Measurements from ENCODE around the gene LMX1A.

LMX1A gene

GRCh38 chr1:165288350-165289120 is 68.0 kb downstream of the LMX1A start:
- H3K4me3 ChIP-seq (ENCODE audit: low read depth, low read length), result no peak overlapping the region

GRCh38 chr1:165287781-165288180 is 68.7 kb downstream of the LMX1A start:
- TF ChIP-seq POLR2A (IDR thresholded peaks at IDR 0.05; ENCODE audit: extremely low read depth, insufficient read length) (no peak), MAX (IDR thresholded peaks at IDR 0.05; ENCODE audit: low read depth, low read length) (no peak)
- no peak overlapping the region for H3K4me3 ChIP-seq (ENCODE audit: low read depth, low read length)
- DNase-seq (ENCODE audit: low read depth), result no peak

More at GRCh38 chr1:165288350-165289120, 68.0 kb downstream of the LMX1A start:
- no peak for TF ChIP-seq CTCF (IDR thresholded peaks at IDR 0.05; ENCODE audit: low read depth, low read length)
- no peak for TF ChIP-seq MAX (IDR thresholded peaks at IDR 0.05; ENCODE audit: low read depth, low read length)
- no peak for TF ChIP-seq MYC (IDR thresholded peaks at IDR 0.05; ENCODE audit: low read depth, low read length)
- TF ChIP-seq POLR2A (IDR thresholded peaks at IDR 0.05; ENCODE audit: extremely low read depth, insufficient read length), result no peak
- peak; percentile 29 for DNase-seq (ENCODE audit: low read depth)

GRCh38 chr1:165287329-165287728 is 69.2 kb downstream of the LMX1A start:
- no peak for TF ChIP-seq CTCF (IDR thresholded peaks at IDR 0.05; ENCODE audit: low read depth, low read length)
- TF ChIP-seq POLR2A (IDR thresholded peaks at IDR 0.05; ENCODE audit: extremely low read depth, insufficient read length), result no peak
- TF ChIP-seq MAX (IDR thresholded peaks at IDR 0.05; ENCODE audit: low read depth, low read length), result no peak
- no peak for TF ChIP-seq MYC (IDR thresholded peaks at IDR 0.05; ENCODE audit: low read depth, low read length)
- no peak for DNase-seq (ENCODE audit: low read depth)
- H3K4me3 ChIP-seq (ENCODE audit: low read depth, low read length), result no peak overlapping the region

GRCh38 chr1:165284454-165284853 is 72.1 kb downstream of the LMX1A start:
- H3K4me3 ChIP-seq (ENCODE audit: low read depth, low read length), result no peak overlapping the region
- TF ChIP-seq POLR2A (IDR thresholded peaks at IDR 0.05; ENCODE audit: extremely low read depth, insufficient read length) (no peak), CTCF (IDR thresholded peaks at IDR 0.05; ENCODE audit: low read depth, low read length) (no peak), MAX (IDR thresholded peaks at IDR 0.05; ENCODE audit: low read depth, low read length) (no peak), MYC (IDR thresholded peaks at IDR 0.05; ENCODE audit: low read depth, low read length) (no peak)
- DNase-seq (ENCODE audit: low read depth), result no peak

GRCh38 chr1:165281207-165281901 is 75.2 kb downstream of the LMX1A start:
- no peak for DNase-seq (ENCODE audit: low read depth)
- TF ChIP-seq CTCF (IDR thresholded peaks at IDR 0.05; ENCODE audit: low read depth, low read length), result no peak
- no peak for TF ChIP-seq POLR2A (IDR thresholded peaks at IDR 0.05; ENCODE audit: extremely low read depth, insufficient read length)
- TF ChIP-seq MAX (IDR thresholded peaks at IDR 0.05; ENCODE audit: low read depth, low read length), result no peak
- no peak for TF ChIP-seq MYC (IDR thresholded peaks at IDR 0.05; ENCODE audit: low read depth, low read length)
- H3K4me3 ChIP-seq (ENCODE audit: low read depth, low read length), result no peak overlapping the region

GRCh38 chr1:165279882-165280281 is 76.6 kb downstream of the LMX1A start:
- no peak for TF ChIP-seq CTCF (IDR thresholded peaks at IDR 0.05; ENCODE audit: low read depth, low read length)
- no peak for TF ChIP-seq POLR2A (IDR thresholded peaks at IDR 0.05; ENCODE audit: extremely low read depth, insufficient read length)
- TF ChIP-seq MYC (IDR thresholded peaks at IDR 0.05; ENCODE audit: low read depth, low read length), result no peak
- TF ChIP-seq MAX (IDR thresholded peaks at IDR 0.05; ENCODE audit: low read depth, low read length), result no peak
- H3K4me3 ChIP-seq (ENCODE audit: low read depth, low read length), result no peak overlapping the region
- DNase-seq (ENCODE audit: low read depth), result no peak

Measured in NB4 (cell line).